HFFc6 (cell line): ENCODE measurements around the gene ADGRL1. TPM values are rescaled to one million over a fixed set of nuclear protein-coding genes. Genes with fewer than 3 reads are reported as not detected.
"Not testable (repeated sequence)": the region's sequence is repeated elsewhere in the genome, so short reads cannot be mapped to it uniquely, and the experiment has no call there.

ENCODE experiments used
- DNase-seq: peaks from one replicate; pipeline ENCODE4 v3.0.0-alpha.2; 2018
- H3K27ac Mint-ChIP-seq: 2 replicates; pipeline ENCODE4 v1.8.0; 2020; ENCODE audit warnings: mild to moderate bottlenecking, mixed read lengths
- H3K27me3 Mint-ChIP-seq: 2 replicates; pipeline ENCODE4 v1.8.0; 2021; ENCODE audit warnings: mild to moderate bottlenecking, moderate library complexity, mixed read lengths; ENCODE audit not compliant: insufficient read depth
- H3K36me3 Mint-ChIP-seq: 2 replicates; pipeline ENCODE4 v1.8.0; 2021; ENCODE audit warnings: low read depth, mixed read lengths
- H3K4me1 Mint-ChIP-seq: 2 replicates; pipeline ENCODE4 v1.8.0; 2020; ENCODE audit warnings: low read depth, mixed read lengths
- H3K4me3 Mint-ChIP-seq: 2 replicates; pipeline ENCODE4 v1.8.0; 2020; ENCODE audit warnings: mild to moderate bottlenecking, moderate library complexity, mixed read lengths
- H3K9me3 Mint-ChIP-seq: 2 replicates; pipeline ENCODE4 v1.8.0; 2020; ENCODE audit warnings: mild to moderate bottlenecking, mixed read lengths
- long read RNA-seq: library from polyadenylated mRNA; unstranded; transcript quantifications from one replicate; pipeline ENCODE4 v2.0.0, GENCODE V29; 2019
- total RNA-seq, 6 experiments: library from RNA; stranded (reverse); fragmentation: NEBNext Ultra II Directional; extraction: Animal tissue kit (Norgen Biotek cat#: 25700); gene quantifications; 2 replicates in 1 of 6; 3 replicates in 5 of 6; pipeline ENCODE4 v1.2.3, GENCODE V29; 2021
- TF ChIP-seq, protein P1 (sequence below): fragments of 200-600 bp; sonication (generic); IDR thresholded peaks from 2 replicates; pipeline ENCODE4 v1.5.0; 2021; ENCODE audit warnings: antibody characterized with exemption, mild to moderate bottlenecking

The ADGRL1 gene
- total RNA-seq: 1 to 10 TPM; 1.6 to 2.9 (median 2.2) TPM
- long read RNA-seq: 0 reads

DNA sequence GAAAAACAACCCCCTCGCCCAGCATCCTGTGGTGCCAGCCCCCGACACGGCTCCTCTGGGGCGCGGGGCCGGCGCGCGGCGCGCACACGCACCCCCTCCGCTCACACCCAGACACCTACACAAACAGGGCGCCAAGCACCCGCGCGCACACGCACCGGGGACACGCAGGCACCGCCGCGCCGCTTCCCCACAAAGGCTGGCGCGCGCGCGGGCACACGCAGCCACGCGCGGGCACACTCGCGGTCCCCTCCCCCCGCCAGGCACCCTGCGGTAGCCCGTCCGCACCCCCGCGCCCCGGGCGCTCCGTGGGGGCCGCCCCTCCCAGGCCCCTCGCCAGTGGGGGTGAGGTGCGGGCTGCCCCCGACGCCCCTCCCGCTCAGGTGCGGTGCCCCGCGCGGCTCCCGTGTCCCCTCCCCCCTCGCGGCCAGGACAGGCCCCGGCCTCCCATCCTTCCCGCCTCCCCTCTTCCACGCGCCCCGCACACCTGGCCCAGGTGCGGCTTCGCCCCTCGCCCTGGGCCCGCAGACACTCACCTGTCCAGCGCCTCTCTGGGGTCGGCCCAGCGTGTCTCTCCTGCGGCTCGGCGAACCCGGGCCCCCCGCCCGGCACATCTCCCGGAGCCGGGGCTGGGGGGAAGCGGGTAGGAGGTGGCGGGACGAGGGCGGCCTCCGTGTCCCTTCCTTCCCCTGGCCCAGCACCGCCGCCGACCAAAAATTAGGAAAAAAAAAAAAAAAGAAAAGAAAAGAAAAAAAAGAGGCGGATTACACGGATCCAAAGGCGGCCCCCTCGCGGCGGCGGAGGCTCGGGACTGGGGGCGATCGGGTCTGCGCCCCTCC is at the start of gene ADGRL1:
Gene ADGRL1 (minus strand): TSS at position 718 of the 836 bp plus-strand sequence. CDS start 22,567 bp downstream, outside the sequence.
- Mint-ChIP-seq H3K4me1 (peaks cover 14% of the 10 kb centered on the region), H3K4me3 (peak within 1 kb of the TSS; percentile 83), H3K27ac (peak within 1 kb of the TSS; percentile 38; the same call in 1 of the 2 replicates), H3K27me3 (peaks cover 30% of the 10 kb centered on the region)
- not testable (repeated sequence) for H3K36me3 Mint-ChIP-seq, DNase-seq, H3K9me3 Mint-ChIP-seq

DNA sequence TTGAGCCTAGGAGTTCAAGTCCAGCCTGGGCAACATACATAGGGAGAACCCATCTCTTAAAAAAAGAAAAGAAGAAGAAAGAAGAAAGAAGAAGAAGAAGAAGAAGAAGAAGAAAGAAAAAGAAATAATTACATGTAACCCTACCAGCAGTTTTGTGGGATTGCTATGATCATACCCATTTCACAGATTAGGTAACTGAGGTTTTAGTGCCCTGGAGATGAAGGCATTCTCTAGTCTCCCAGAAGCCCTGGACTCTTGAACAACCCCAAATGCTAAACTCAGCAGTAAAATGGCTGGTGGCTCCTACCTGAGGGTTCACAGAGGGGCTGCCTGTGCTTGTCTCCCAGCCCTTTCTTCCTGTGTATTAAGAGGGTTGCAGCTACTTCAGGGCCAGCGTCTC is 49.3 kb upstream of the ADGRL1 start:
- H3K4me3 Mint-ChIP-seq, H3K4me1 Mint-ChIP-seq, DNase-seq, H3K9me3 Mint-ChIP-seq, H3K27ac Mint-ChIP-seq, H3K36me3 Mint-ChIP-seq: not testable (repeated sequence)
- peaks cover 14% of the 10 kb centered on the region for H3K27me3 Mint-ChIP-seq

DNA sequence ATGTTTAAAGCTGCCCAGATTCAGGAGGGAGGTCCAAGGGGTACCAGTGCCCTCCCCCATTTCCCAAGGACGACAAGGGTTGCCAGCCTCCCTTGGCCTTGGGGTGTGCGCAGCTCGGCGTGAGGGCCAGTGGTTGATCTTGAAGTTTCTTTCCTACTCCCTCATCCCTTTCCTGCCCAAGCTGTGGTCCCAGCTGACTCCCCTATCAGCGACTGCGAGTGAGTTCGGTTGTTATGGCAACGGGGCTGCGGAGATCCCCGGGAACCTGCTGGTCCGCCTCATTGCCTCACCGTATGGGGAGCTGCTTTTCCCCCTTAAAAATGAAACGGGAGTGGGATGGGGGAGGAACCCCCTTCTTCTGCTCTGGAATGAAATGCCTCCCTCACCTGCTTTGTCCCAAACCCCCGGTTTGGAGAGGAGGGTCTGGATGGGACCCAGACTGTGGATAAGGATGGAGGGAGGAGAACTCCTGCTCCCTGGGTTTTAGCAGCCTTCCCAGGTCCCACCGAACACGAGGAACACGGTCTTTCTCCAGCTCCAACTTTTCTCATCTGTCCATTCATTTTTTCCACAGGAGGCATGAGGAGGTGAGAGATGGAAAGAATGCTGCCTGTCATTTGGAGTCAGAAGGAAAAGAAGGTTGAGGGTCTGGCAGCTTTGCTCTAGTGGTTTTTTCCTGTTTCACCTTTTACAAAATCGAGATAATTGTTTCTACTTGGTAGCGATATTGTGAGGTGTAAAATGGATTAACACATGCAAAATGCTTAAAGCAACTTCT is 48.0 kb upstream of the ADGRL1 start:
- not testable (repeated sequence) for H3K4me3 Mint-ChIP-seq, H3K4me1 Mint-ChIP-seq, DNase-seq, H3K27ac Mint-ChIP-seq, H3K9me3 Mint-ChIP-seq, H3K36me3 Mint-ChIP-seq
- peaks cover 20% of the 10 kb centered on the region for H3K27me3 Mint-ChIP-seq

DNA sequence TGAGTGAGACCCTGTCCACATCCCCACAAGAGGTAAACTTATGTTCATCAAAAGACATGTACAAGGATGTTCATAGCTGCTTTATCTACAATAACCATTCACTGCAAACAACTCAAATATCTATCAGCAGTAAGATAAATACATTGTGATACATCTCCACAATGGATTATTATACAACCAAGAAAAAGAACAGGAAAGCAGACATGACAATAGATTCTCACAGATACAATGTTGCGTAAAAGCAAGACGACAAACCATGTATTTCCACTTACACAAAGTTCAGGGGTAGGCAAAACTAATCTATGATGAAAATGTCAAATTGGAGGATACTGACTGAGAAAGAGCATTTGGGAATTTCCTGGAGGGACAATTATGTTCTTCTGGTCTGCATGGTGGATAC is 46.2 kb upstream of the ADGRL1 start:
- not testable (repeated sequence) for H3K4me1 Mint-ChIP-seq, H3K9me3 Mint-ChIP-seq, H3K27ac Mint-ChIP-seq, H3K4me3 Mint-ChIP-seq, DNase-seq, H3K36me3 Mint-ChIP-seq
- peaks cover 21% of the 10 kb centered on the region for H3K27me3 Mint-ChIP-seq

DNA sequence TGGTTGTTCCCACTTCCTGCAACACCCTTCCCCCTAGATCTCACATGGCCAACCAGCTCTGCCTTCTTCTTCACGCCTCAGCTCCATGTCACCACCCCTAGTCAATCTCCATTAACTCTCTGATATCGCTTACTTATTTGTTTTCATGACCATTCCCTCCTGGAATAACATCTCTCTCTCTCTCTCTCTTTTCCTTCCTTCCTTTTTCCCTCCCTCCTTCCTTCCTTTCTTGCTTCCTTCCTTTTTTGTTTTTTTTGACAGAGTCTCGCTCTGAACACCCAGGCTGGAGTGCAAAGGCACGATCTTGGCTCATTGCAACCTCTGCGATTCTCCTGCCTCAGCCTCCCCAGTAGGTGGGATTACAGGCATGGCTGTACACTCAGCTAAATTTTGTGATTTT is 44.9 kb upstream of the ADGRL1 start:
- Mint-ChIP-seq H3K36me3 (no peaks in the 10 kb centered on the region), H3K27me3 (peaks cover 21% of the 10 kb centered on the region), H3K4me3 (no peak overlapping the region), H3K9me3 (no peaks in the 10 kb centered on the region), H3K4me1 (peaks cover 8% of the 10 kb centered on the region; the same call in 1 of the 2 replicates), H3K27ac (no peak overlapping the region)
- TF ChIP-seq, protein P1, sequence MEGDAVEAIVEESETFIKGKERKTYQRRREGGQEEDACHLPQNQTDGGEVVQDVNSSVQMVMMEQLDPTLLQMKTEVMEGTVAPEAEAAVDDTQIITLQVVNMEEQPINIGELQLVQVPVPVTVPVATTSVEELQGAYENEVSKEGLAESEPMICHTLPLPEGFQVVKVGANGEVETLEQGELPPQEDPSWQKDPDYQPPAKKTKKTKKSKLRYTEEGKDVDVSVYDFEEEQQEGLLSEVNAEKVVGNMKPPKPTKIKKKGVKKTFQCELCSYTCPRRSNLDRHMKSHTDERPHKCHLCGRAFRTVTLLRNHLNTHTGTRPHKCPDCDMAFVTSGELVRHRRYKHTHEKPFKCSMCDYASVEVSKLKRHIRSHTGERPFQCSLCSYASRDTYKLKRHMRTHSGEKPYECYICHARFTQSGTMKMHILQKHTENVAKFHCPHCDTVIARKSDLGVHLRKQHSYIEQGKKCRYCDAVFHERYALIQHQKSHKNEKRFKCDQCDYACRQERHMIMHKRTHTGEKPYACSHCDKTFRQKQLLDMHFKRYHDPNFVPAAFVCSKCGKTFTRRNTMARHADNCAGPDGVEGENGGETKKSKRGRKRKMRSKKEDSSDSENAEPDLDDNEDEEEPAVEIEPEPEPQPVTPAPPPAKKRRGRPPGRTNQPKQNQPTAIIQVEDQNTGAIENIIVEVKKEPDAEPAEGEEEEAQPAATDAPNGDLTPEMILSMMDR: no peak
- DNase-seq: no peak

DNA sequence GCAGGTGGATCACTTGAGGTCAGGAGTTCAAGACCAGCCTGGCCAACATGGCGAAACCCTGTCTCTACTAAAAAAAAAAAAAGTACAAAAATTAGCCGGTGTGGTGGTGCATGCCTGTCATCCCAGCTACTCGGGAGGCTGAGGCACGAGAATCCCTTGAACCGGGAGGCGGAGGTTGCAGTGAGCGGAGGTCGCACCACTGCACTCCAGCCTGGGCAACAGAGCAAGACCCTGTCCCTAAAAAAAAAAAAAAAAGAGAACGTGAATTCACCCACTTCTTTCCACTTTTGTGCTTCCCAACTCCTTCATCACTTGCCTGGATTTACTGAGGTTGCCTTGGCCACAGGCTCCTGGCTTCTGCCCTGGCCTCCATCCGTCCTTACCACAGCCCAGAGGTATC is 44.3 kb upstream of the ADGRL1 start:
- not testable (repeated sequence) for DNase-seq, H3K4me1 Mint-ChIP-seq, H3K36me3 Mint-ChIP-seq, H3K4me3 Mint-ChIP-seq, H3K27ac Mint-ChIP-seq, H3K9me3 Mint-ChIP-seq
- H3K27me3 Mint-ChIP-seq: peaks cover 18% of the 10 kb centered on the region

DNA sequence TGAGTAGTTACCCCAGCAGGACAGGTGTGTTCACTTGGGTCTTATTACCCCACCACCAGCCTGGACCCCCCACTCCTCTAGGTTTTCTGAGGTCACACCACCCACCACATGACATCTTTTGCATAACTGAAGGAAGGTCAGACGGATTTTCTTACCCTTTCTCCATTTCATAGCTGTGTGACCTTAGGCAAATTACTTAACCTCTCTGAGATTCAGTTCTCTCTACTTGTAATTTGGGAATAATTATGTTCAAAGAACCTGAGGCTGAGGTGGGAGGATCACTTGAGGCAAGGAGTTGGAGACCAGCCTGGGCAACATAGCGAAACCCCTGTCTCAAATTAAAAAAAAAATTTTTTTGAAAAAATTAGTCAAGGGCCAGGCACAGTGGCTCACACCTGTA is 43.9 kb upstream of the ADGRL1 start:
- not testable (repeated sequence) for H3K4me3 Mint-ChIP-seq, H3K36me3 Mint-ChIP-seq, H3K9me3 Mint-ChIP-seq, H3K4me1 Mint-ChIP-seq, DNase-seq, H3K27ac Mint-ChIP-seq
- H3K27me3 Mint-ChIP-seq: peaks cover 18% of the 10 kb centered on the region

DNA sequence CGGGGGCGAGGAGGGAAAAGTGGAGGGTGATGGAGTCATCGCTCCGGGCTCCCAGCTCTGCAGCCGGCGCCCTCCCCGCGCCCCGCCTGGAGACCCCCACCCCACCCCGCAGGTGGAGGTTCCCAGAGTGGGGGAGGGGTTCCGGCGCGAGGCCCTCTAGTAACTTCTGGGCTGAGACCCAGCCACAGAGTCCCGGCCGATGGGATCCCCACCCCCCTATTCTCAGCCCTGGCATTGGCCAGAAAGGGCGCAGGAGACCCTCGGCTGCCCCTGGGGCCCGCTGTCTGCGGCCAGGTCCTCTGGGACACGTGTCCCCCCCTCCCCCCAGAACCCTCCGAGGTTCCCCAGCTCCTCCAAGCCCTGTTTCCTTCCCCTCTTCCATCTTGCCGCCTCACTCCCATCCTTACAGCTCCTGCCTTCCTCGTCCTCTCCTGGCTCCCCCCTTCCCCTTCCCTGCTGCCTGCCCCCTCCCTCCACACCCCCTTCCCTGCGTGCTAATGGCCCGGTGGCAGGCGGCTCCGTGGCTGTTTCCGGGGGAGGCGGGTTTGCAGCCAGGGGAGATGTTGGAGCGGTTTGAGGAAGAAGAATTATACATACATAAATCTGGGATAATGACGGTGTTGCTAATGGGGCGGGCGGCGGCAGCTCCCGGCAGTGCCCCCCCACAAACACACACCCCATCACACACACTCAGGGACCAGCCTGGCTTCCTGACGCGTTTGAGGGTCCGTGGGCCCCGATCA is 43.2 kb upstream of the ADGRL1 start:
- DNase-seq, H3K27ac Mint-ChIP-seq, H3K4me1 Mint-ChIP-seq, H3K9me3 Mint-ChIP-seq, H3K36me3 Mint-ChIP-seq: not testable (repeated sequence)
- Mint-ChIP-seq H3K4me3 (peak overlapping the region; percentile 37; the same call in 1 of the 2 replicates), H3K27me3 (peaks cover 21% of the 10 kb centered on the region)
